SK-N-SH (cell line): Measurements from ENCODE around the gene NAV1.

ENCODE experiments used
- CTCF ChIP-seq: fragments of 200-600 bp; sonication (generic); IDR thresholded peaks from 2 replicates; pipeline ENCODE4 v1.6.1; 2017; ENCODE audit warnings: antibody characterized with exemption, mild to moderate bottlenecking, moderate library complexity
- ELF1 ChIP-seq: IDR thresholded peaks from 2 replicates; pipeline ENCODE4 v1.4.0; 2012
- EZH2phosphoT487 ChIP-seq: fragments of 200-600 bp; sonication (generic); IDR thresholded peaks from 2 replicates; pipeline ENCODE4 v1.6.1; 2017; ENCODE audit warnings: low read depth, mixed run types, mild to moderate bottlenecking, antibody characterized with exemption, moderate library complexity, borderline replicate concordance
- POLR2AphosphoS5 ChIP-seq: IDR thresholded peaks from 2 replicates; pipeline ENCODE4 v1.6.1; 2012; ENCODE audit warnings: low read depth, low read length
- RCOR1 ChIP-seq: fragments of 150-350 bp; IDR thresholded peaks from 2 replicates; pipeline ENCODE4 v1.6.1; 2017; ENCODE audit warnings: antibody characterized with exemption, low read length
- RFX5 ChIP-seq: IDR thresholded peaks from 2 replicates; pipeline ENCODE4 v1.6.1; 2012; ENCODE audit warnings: mild to moderate bottlenecking, improper control_type of control experiment, low read length
- SMC3 ChIP-seq: IDR thresholded peaks from 2 replicates; pipeline ENCODE4 v1.6.1; 2012; ENCODE audit warnings: low read depth, low read length, improper control_type of control experiment
- TAF1 ChIP-seq: IDR thresholded peaks from 2 replicates; pipeline ENCODE4 v1.6.1; 2012; ENCODE audit warnings: low read depth, mild to moderate bottlenecking, low read length, moderate library complexity, borderline replicate concordance

- TF ChIP-seq EZH2phosphoT487: no peak
- no peak for TF ChIP-seq POLR2AphosphoS5
- no peak for TF ChIP-seq CTCF
- no peak for TF ChIP-seq SMC3
- no peak for TF ChIP-seq ELF1
- TF ChIP-seq RFX5: no peak
- TF ChIP-seq RCOR1: no peak
- no peak for TF ChIP-seq TAF1
Measured at GRCh38 chr1:201495551-201496295, 43.2 kb upstream of the NAV1 start.
